ENCODE results near the gene TNK2.

TNK2 gene

DNA sequence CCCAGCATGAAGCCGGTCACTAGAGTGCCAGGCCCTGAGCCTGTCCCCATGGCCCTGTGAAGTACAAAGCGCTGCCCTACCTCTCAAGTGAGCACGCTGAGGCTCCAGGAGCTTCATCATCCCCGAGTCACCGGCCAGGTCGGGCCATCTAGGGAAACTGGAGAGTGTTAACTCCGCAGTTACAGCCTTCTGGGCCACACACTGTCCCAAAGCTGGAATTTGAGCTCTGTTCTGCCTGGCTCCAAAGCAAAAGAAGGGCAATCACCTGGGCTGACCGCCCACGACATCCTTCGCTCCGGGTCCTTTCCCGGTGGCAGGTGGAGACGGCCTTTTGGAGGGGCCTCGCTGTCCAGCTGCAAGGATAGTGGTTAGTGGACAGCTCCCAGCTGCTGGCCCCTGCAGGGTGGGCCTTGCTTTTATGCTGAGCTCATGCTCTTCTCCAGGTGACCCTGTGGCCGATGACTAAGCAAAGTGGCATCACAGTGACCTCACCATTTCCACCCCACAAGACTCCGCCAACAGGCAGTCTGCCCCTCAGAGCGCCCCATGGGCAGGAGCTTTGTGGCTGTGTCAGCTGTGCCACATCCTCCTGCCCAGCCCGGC, 93.1 kb downstream of the TNK2 start:
- DNase-seq = no peak

DNA sequence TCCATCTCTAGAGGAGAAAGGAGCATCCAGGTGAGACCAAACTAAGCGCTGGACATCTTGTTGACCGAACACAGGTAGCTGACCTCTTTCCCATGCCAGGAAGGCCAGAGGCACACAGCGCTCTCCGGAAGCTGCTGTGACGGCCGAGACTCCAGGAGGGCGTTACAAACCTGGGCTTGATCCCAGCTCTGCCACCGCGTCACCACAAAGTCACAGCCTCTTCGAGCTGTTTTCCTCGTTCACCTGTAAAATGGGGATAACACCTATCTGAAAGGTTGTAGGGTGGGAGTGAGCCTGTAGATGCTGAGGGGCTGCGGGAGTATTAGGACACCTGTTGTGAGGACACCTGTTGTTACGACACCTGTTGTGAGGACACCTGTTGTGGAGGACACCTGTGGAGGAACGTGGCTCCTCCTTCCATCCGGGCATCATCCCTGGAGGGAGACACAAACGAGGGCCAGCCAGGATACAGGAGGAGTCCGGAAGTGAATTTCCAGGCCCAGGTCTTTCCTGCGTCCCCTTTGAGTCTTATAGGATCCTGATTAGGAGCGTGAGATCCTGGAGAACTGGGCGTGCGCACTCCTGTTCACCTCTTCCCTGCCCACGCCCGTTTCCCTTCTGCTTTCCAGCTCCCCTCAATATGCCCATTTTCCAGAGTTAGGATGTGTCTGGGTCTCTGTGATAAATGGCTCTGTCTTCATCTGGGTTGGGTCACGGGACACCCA, 94.3 kb downstream of the TNK2 start:
- DNase-seq = no peak

All from activated effector memory CD4-positive, alpha-beta T cell treated with anti-CD3 and anti-CD28 coated beads, Interleukin-2, amount 50 U/mL, for 16 hours (primary cell).